SK-N-SH treated with all-trans-retinoic acid at 6 μM for 48 hours (cell line): ENCODE data around the gene SLC66A3.

Experiments
- ATAC-seq: fragments of 200-7000 bp; cut with Tn5 transposase; 3 replicates; pipeline ENCODE4 v1.9.1; 2020; ENCODE audit warnings: mild to moderate bottlenecking, moderate library complexity
- BACH2 ChIP-seq: fragments of 250-450 bp; sonication (Bioruptor Pico); IDR thresholded peaks from 2 replicates; pipeline ENCODE4 v1.9.0; 2021; ENCODE audit warnings: mild to moderate bottlenecking, borderline replicate concordance
- CSDC2 ChIP-seq: fragments of 250-450 bp; sonication (Bioruptor Pico); IDR thresholded peaks from 2 replicates; pipeline ENCODE4 v1.5.0; 2020; ENCODE audit warnings: mild to moderate bottlenecking, moderate library complexity
- CSRNP3 ChIP-seq: fragments of 250-450 bp; sonication (Bioruptor Pico); IDR thresholded peaks from 2 replicates; pipeline ENCODE4 v1.5.1; 2021; ENCODE audit warnings: mild to moderate bottlenecking, moderate library complexity
- GLIS3 ChIP-seq: fragments of 250-450 bp; sonication (Bioruptor Pico); IDR thresholded peaks from 2 replicates; pipeline ENCODE4 v1.5.0; 2020; ENCODE audit warnings: mild to moderate bottlenecking, moderate library complexity
- ISL1 ChIP-seq: fragments of 250-450 bp; sonication (Bioruptor Pico); IDR thresholded peaks from 2 replicates; pipeline ENCODE4 v2.1.2; 2022; ENCODE audit warnings: mild to moderate bottlenecking, moderate library complexity
- OSR1 ChIP-seq: fragments of 250-450 bp; sonication (Bioruptor Pico); IDR thresholded peaks from 2 replicates; pipeline ENCODE4 v1.8.0; 2022; ENCODE audit warnings: moderate library complexity, mild to moderate bottlenecking, inconsistent platforms
- PPARA ChIP-seq: fragments of 250-450 bp; sonication (Bioruptor Pico); IDR thresholded peaks from 2 replicates; pipeline ENCODE4 v1.5.0; 2020; ENCODE audit warnings: mild to moderate bottlenecking, borderline replicate concordance
- RARB ChIP-seq: fragments of 250-450 bp; sonication (Bioruptor Pico); IDR thresholded peaks from 2 replicates; pipeline ENCODE4 v1.8.0; 2021; ENCODE audit warnings: mild to moderate bottlenecking, moderate library complexity
- SNAI2 ChIP-seq: fragments of 250-450 bp; sonication (Bioruptor Pico); IDR thresholded peaks from 2 replicates; pipeline ENCODE4 v1.5.0; 2020; ENCODE audit warnings: mild to moderate bottlenecking, moderate library complexity
- TCF4 ChIP-seq: fragments of 250-450 bp; sonication (Bioruptor Pico); IDR thresholded peaks from 2 replicates; pipeline ENCODE4 v1.8.0; 2021; ENCODE audit warnings: mild to moderate bottlenecking, moderate library complexity, borderline replicate concordance
- TOX ChIP-seq: fragments of 250-450 bp; sonication (Bioruptor Pico); IDR thresholded peaks from 2 replicates; pipeline ENCODE4 v1.8.0; 2021; ENCODE audit warnings: mild to moderate bottlenecking, moderate library complexity, borderline replicate concordance
- ZC3H10 ChIP-seq: fragments of 250-450 bp; sonication (Bioruptor Pico); IDR thresholded peaks from 2 replicates; pipeline ENCODE4 v1.5.1; 2021; ENCODE audit warnings: mild to moderate bottlenecking, moderate library complexity
- ZFP3 ChIP-seq: fragments of 250-450 bp; sonication (Bioruptor Pico); IDR thresholded peaks from 2 replicates; pipeline ENCODE4 v1.5.0; 2020; ENCODE audit warnings: mild to moderate bottlenecking, moderate library complexity
- ZFP30 ChIP-seq: fragments of 450-650 bp; formaldehyde crosslinking; IDR thresholded peaks from 2 replicates; pipeline ENCODE4 v1.5.0; 2022; ENCODE audit warnings: mild to moderate bottlenecking, moderate library complexity
- ZNF565 ChIP-seq: fragments of 450-650 bp; formaldehyde crosslinking; conservative IDR thresholded peaks from 2 replicates; pipeline ENCODE4 v1.5.0; 2020; ENCODE audit warnings: low read depth, mild to moderate bottlenecking, moderate library complexity
- ZNF70 ChIP-seq: fragments of 450-650 bp; formaldehyde crosslinking; IDR thresholded peaks from 2 replicates; pipeline ENCODE4 v1.5.0; 2020; ENCODE audit warnings: mild to moderate bottlenecking, moderate library complexity
- ZNF8 ChIP-seq: fragments of 450-650 bp; formaldehyde crosslinking; IDR thresholded peaks from 2 replicates; pipeline ENCODE4 v1.5.0; 2020; ENCODE audit warnings: mild to moderate bottlenecking, moderate library complexity
- TF ChIP-seq, protein P1 (sequence below): fragments of 250-450 bp; sonication (Bioruptor Pico); IDR thresholded peaks from 2 replicates; pipeline ENCODE4 v1.8.0; 2020; ENCODE audit warnings: mild to moderate bottlenecking, moderate library complexity, borderline replicate concordance
- TF ChIP-seq, protein P2 (sequence below): fragments of 250-450 bp; sonication (Bioruptor Pico); IDR thresholded peaks from 2 replicates; pipeline ENCODE4 v1.5.1; 2020; ENCODE audit warnings: low read depth, mild to moderate bottlenecking, moderate library complexity
- TF ChIP-seq, protein P3 (sequence below): fragments of 250-450 bp; sonication (Bioruptor Pico); IDR thresholded peaks from 2 replicates; pipeline ENCODE4 v1.8.0; 2021; ENCODE audit warnings: low read depth, mild to moderate bottlenecking, moderate library complexity, borderline replicate concordance

Gene SLC66A3

DNA sequence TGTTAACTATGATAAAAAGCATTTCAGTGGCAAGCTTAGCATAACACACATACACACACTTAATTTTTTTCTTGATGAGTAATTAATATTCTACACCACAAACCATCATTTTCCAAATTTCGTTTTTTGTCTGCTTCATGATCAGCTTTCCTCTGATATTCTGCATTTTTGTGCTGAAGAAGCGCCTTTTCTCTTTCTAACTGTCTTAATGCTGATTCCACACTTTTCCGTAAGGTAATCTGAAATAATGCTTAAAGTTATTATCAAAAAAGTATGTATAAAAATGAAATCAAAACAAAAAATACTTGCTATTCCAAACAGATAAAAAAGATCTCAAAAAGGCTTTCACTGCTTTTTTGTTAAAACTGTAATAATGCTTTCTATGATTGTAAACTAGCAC is 60.1 kb downstream of the SLC66A3 start:
- TF ChIP-seq CSDC2 (CRISPR knock-in tag) (no peak), ISL1 (no peak), ZFP3 (CRISPR knock-in tag) (no peak), RARB (CRISPR knock-in tag) (no peak), TCF4 (no peak), PPARA (no peak), ZNF565 (no peak), CSRNP3 (no peak), SNAI2 (CRISPR knock-in tag) (no peak), ZFP30 (no peak), ZNF70 (no peak), GLIS3 (no peak)
- TF ChIP-seq, protein P1, sequence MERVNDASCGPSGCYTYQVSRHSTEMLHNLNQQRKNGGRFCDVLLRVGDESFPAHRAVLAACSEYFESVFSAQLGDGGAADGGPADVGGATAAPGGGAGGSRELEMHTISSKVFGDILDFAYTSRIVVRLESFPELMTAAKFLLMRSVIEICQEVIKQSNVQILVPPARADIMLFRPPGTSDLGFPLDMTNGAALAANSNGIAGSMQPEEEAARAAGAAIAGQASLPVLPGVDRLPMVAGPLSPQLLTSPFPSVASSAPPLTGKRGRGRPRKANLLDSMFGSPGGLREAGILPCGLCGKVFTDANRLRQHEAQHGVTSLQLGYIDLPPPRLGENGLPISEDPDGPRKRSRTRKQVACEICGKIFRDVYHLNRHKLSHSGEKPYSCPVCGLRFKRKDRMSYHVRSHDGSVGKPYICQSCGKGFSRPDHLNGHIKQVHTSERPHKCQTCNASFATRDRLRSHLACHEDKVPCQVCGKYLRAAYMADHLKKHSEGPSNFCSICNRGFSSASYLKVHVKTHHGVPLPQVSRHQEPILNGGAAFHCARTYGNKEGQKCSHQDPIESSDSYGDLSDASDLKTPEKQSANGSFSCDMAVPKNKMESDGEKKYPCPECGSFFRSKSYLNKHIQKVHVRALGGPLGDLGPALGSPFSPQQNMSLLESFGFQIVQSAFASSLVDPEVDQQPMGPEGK (CRISPR knock-in tag) = no peak
- TF ChIP-seq, all 23 proteins: peak for 0
- ATAC-seq = no peak

DNA sequence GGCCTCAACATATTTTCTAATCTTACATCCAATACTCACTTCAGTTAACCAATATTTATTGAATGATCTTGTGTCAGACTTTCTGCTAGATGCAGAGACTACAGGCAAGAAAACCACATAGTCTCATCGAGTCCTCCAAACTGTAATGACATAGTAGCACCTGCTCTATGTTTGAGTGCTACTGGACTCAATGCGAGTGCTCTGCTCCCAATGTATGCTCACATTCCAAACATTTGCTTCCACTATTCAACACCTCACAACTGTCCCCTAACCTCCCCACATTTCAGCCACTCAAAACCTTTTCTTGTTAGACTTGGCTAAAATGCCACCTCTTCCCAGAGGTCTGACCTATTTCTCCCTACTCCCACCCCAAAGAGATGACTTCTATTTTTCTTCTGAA is 65.2 kb downstream of the SLC66A3 start:
- no peak for TF ChIP-seq CSRNP3
- TF ChIP-seq, protein P2, sequence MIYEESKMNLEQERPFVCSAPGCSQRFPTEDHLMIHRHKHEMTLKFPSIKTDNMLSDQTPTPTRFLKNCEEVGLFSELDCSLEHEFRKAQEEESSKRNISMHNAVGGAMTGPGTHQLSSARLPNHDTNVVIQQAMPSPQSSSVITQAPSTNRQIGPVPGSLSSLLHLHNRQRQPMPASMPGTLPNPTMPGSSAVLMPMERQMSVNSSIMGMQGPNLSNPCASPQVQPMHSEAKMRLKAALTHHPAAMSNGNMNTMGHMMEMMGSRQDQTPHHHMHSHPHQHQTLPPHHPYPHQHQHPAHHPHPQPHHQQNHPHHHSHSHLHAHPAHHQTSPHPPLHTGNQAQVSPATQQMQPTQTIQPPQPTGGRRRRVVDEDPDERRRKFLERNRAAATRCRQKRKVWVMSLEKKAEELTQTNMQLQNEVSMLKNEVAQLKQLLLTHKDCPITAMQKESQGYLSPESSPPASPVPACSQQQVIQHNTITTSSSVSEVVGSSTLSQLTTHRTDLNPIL (CRISPR knock-in tag) = no peak
- TF ChIP-seq, protein P1 (CRISPR knock-in tag) = no peak
- no peak for TF ChIP-seq ZNF565
- ATAC-seq = no peak

- no peak for TF ChIP-seq CSRNP3
- TF ChIP-seq CSDC2 (CRISPR knock-in tag) = no peak
- TF ChIP-seq ZFP3 (CRISPR knock-in tag) = no peak
- TF ChIP-seq GLIS3 = no peak
- TF ChIP-seq, all 23 proteins: peak for 0
Observed at GRCh38 chr2:11222845-11223244, 67.6 kb downstream of the SLC66A3 start.

GRCh38 chr2:11224887-11225286 is 69.6 kb downstream of the SLC66A3 start:
- TF ChIP-seq TOX (CRISPR knock-in tag) = no peak
- TF ChIP-seq, protein P1 (CRISPR knock-in tag) = no peak
- TF ChIP-seq, protein P3, sequence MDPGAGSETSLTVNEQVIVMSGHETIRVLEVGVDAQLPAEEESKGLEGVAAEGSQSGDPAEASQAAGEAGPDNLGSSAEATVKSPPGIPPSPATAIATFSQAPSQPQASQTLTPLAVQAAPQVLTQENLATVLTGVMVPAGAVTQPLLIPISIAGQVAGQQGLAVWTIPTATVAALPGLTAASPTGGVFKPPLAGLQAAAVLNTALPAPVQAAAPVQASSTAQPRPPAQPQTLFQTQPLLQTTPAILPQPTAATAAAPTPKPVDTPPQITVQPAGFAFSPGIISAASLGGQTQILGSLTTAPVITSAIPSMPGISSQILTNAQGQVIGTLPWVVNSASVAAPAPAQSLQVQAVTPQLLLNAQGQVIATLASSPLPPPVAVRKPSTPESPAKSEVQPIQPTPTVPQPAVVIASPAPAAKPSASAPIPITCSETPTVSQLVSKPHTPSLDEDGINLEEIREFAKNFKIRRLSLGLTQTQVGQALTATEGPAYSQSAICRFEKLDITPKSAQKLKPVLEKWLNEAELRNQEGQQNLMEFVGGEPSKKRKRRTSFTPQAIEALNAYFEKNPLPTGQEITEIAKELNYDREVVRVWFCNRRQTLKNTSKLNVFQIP (CRISPR knock-in tag) = no peak
- TF ChIP-seq SNAI2 (CRISPR knock-in tag) = no peak
- TF ChIP-seq ZNF565 = no peak
- no peak for TF ChIP-seq ZC3H10 (CRISPR knock-in tag)
- TF ChIP-seq CSRNP3 = no peak
- no peak for TF ChIP-seq ZNF8 (CRISPR knock-in tag)
- TF ChIP-seq OSR1 (CRISPR knock-in tag) = no peak
- no peak for TF ChIP-seq ZNF70
- no peak for TF ChIP-seq BACH2
- no peak for TF ChIP-seq ZFP3 (CRISPR knock-in tag)
- no peak for TF ChIP-seq ISL1
- TF ChIP-seq TCF4 = no peak
- no peak for TF ChIP-seq GLIS3
- TF ChIP-seq RARB (CRISPR knock-in tag) = no peak
- TF ChIP-seq CSDC2 (CRISPR knock-in tag) = no peak
- ATAC-seq = no peak

More at GRCh38 chr2:11222845-11223244, 67.6 kb downstream of the SLC66A3 start:
- ATAC-seq = no peak
